Mesenchymal stem cell (in vitro differentiated cells and primary cell): ENCODE data around the gene MN1.
A peak's percentile ranks its signal among the peaks of the same experiment; 100 is the strongest.

ENCODE experiments used
- DNase-seq: peaks from one replicate; pipeline ENCODE4 v3.0.0-alpha.2; 2013
- H2AFZ ChIP-seq: one replicate; pipeline ENCODE4 v1.6.1; 2013; ENCODE audit warnings: low read depth, mild to moderate bottlenecking, control low read depth, inconsistent platforms, low read length, moderate library complexity
- H2AK5ac ChIP-seq: 2 replicates; pipeline ENCODE4 v1.6.1; 2013; ENCODE audit warnings: low read length, moderate library complexity, mild to moderate bottlenecking, inconsistent platforms; ENCODE audit not compliant: severe bottlenecking
- H2BK120ac ChIP-seq: one replicate; pipeline ENCODE4 v1.6.1; 2013; ENCODE audit warnings: low read depth, mild to moderate bottlenecking, inconsistent platforms, low read length, moderate library complexity
- H2BK12ac ChIP-seq, 2 experiments: one replicate each; pipeline ENCODE4 v1.6.1; 2013; ENCODE audit warnings: inconsistent platforms in 2 of 2, low read length in 2 of 2, mild to moderate bottlenecking in 2 of 2, moderate library complexity in 2 of 2, control low read depth in 1 of 2
- H2BK15ac ChIP-seq: one replicate; pipeline ENCODE4 v1.6.1; 2013; ENCODE audit warnings: mild to moderate bottlenecking, low read depth, inconsistent platforms; ENCODE audit not compliant: poor library complexity, severe bottlenecking
- H2BK5ac ChIP-seq: 2 replicates; pipeline ENCODE4 v1.6.1; 2013; ENCODE audit warnings: low read depth, mild to moderate bottlenecking, low read length, control low read depth, inconsistent platforms; ENCODE audit not compliant: poor library complexity, severe bottlenecking
- H3K14ac ChIP-seq, 2 experiments: one replicate each; pipeline ENCODE4 v1.6.1; 2013; ENCODE audit warnings: inconsistent platforms in 2 of 2, low read length in 2 of 2, control low read depth in 1 of 2, mild to moderate bottlenecking in 1 of 2, moderate library complexity in 1 of 2
- H3K18ac ChIP-seq, 2 experiments: one replicate each; pipeline ENCODE4 v1.6.1; 2013; ENCODE audit warnings: inconsistent platforms in 2 of 2, low read length in 2 of 2, control low read depth in 1 of 2, low read depth in 1 of 2, mild to moderate bottlenecking in 1 of 2
- H3K23ac ChIP-seq, 2 experiments: one replicate each; pipeline ENCODE4 v1.6.1; 2013; ENCODE audit warnings: inconsistent platforms in 2 of 2, low read length in 2 of 2, mild to moderate bottlenecking in 2 of 2, moderate library complexity in 2 of 2, control low read depth in 1 of 2
- H3K27ac ChIP-seq: 2 replicates; pipeline ENCODE4 v1.5.1; 2013; ENCODE audit warnings: mild to moderate bottlenecking, moderate library complexity, low read length, control low read depth, inconsistent platforms; ENCODE audit not compliant: poor library complexity, severe bottlenecking
- H3K27me3 ChIP-seq, 2 experiments: 2 replicates each; pipeline versions ENCODE4 v1.6.1 to v1.7.0; 2013; ENCODE audit warnings: low read length in 2 of 2, mild to moderate bottlenecking in 2 of 2, moderate library complexity in 2 of 2, control low read depth in 1 of 2, inconsistent platforms in 1 of 2; ENCODE audit not compliant: control insufficient read depth in 1 of 2, insufficient read depth in 1 of 2
- H3K36me3 ChIP-seq, 2 experiments: 2 replicates each; pipeline versions ENCODE4 v1.6.1 to v1.7.0; 2013; ENCODE audit warnings: low read length in 2 of 2, control low read depth in 1 of 2, inconsistent platforms in 1 of 2, low read depth in 1 of 2, mild to moderate bottlenecking in 1 of 2; ENCODE audit not compliant: insufficient read depth in 2 of 2, control insufficient read depth in 1 of 2
- H3K4ac ChIP-seq, 2 experiments: one replicate each; pipeline ENCODE4 v1.6.1; 2013; ENCODE audit warnings: inconsistent platforms in 2 of 2, low read length in 2 of 2, mild to moderate bottlenecking in 2 of 2, moderate library complexity in 2 of 2, control low read depth in 1 of 2, low read depth in 1 of 2
- H3K4me1 ChIP-seq: 2 replicates; pipeline ENCODE4 v1.6.1; 2013; ENCODE audit warnings: low read depth, low read length, control low read depth; ENCODE audit not compliant: control insufficient read depth, insufficient read depth
- H3K4me2 ChIP-seq: 2 replicates; pipeline ENCODE4 v1.6.1; 2013; ENCODE audit warnings: low read length, mild to moderate bottlenecking, inconsistent platforms; ENCODE audit not compliant: poor library complexity, severe bottlenecking
- H3K4me3 ChIP-seq, 2 experiments: 2 replicates each; pipeline versions ENCODE4 v1.5.1 to v1.7.0; 2013; ENCODE audit warnings: low read length in 2 of 2, mild to moderate bottlenecking in 2 of 2, control low read depth in 1 of 2, low read depth in 1 of 2; ENCODE audit not compliant: insufficient read depth in 1 of 2
- H3K79me1 ChIP-seq: replicated peaks from 2 replicates; pipeline ENCODE4 v1.6.1; 2013; ENCODE audit warnings: mild to moderate bottlenecking, control low read depth, low read length, inconsistent platforms; ENCODE audit not compliant: poor library complexity, severe bottlenecking
- H3K9ac ChIP-seq: 2 replicates; pipeline ENCODE4 v1.7.0; 2013; ENCODE audit warnings: mild to moderate bottlenecking, low read length, moderate library complexity
- H3K9me3 ChIP-seq: 2 replicates; pipeline ENCODE4 v1.7.0; 2013; ENCODE audit warnings: mild to moderate bottlenecking, low read length; ENCODE audit not compliant: control insufficient read depth
- H4K8ac ChIP-seq: one replicate; pipeline ENCODE4 v1.6.1; 2013; ENCODE audit warnings: inconsistent platforms, mild to moderate bottlenecking, low read length, moderate library complexity
- H4K91ac ChIP-seq: one replicate; pipeline ENCODE4 v1.6.1; 2013; ENCODE audit warnings: mild to moderate bottlenecking, low read length, inconsistent platforms
- WGBS: methylation state at CpG from one replicate; pipeline ENCODE4 v1.1.7; 2013; ENCODE audit warnings: mixed read lengths; 5-methylcytosine and 5-hydroxymethylcytosine counted together

MN1 gene

GRCh38 chr22:27801202-27801615 lies 347 bp downstream of the MN1 start:
- Histone ChIP-seq H2AFZ (peak overlapping the region; percentile 67), H3K4me2 (peak overlapping the region; percentile 62), H2AK5ac (no peak overlapping the region), H3K36me3 (peaks cover 0 to 36% of the 10 kb centered on the region in 2 experiments), H3K9ac (peak overlapping the region; percentile 71), H2BK15ac (peak overlapping the region; percentile 90), H2BK120ac (peak overlapping the region; percentile 95), H3K14ac (peak overlapping the region in 1 of 2 experiments; percentile 83), H3K79me1 (peaks cover 10% of the 10 kb centered on the region), H3K27ac (peak overlapping the region; percentile 68), H3K23ac (peak overlapping the region; percentile 82 to 90), H2BK12ac (peak overlapping the region in 1 of 2 experiments; percentile 70), H3K4ac (no peak overlapping the region), H3K18ac (peak overlapping the region; percentile 52 to 84), H3K4me3 (peak overlapping the region; percentile 82 to 86), H4K8ac (peak overlapping the region; percentile 71), H3K9me3 (no peaks in the 10 kb centered on the region), H3K4me1 (peaks cover 46% of the 10 kb centered on the region), H3K27me3 (no peaks in the 10 kb centered on the region), H4K91ac (peak overlapping the region; percentile 57), H2BK5ac (peak overlapping the region; percentile 15)
- WGBS: 0% methylated on average over 31 of the region's 58 CpGs
- peak; percentile 58 for DNase-seq

GRCh38 chr22:27800250-27801201 lies 1.0 kb downstream of the MN1 start:
- peak overlapping the region; percentile 71 for H3K9ac ChIP-seq
- H3K14ac ChIP-seq: peak overlapping the region in 1 of 2 experiments; percentile 49
- peak overlapping the region; percentile 83 for H2BK15ac ChIP-seq
- no peak overlapping the region for H2AFZ ChIP-seq
- peak overlapping the region; percentile 21 for H4K8ac ChIP-seq
- peak overlapping the region in 1 of 2 experiments; percentile 38 for H3K4ac ChIP-seq
- peak overlapping the region; percentile 82 to 86 for H3K4me3 ChIP-seq
- H3K36me3 ChIP-seq: peaks cover 0 to 36% of the 10 kb centered on the region in 2 experiments
- H2AK5ac ChIP-seq: no peak overlapping the region
- H2BK5ac ChIP-seq: peak overlapping the region; percentile 68
- no peaks in the 10 kb centered on the region for H3K27me3 ChIP-seq
- H3K4me2 ChIP-seq: peak overlapping the region; percentile 89
- H2BK120ac ChIP-seq: peak overlapping the region; percentile 95
- peak overlapping the region; percentile 65 to 84 for H3K18ac ChIP-seq
- peaks cover 49% of the 10 kb centered on the region for H3K4me1 ChIP-seq
- H4K91ac ChIP-seq: peak overlapping the region; percentile 57
- peak; percentile 34 for DNase-seq
- peaks cover 10% of the 10 kb centered on the region for H3K79me1 ChIP-seq
- H3K9me3 ChIP-seq: no peaks in the 10 kb centered on the region
- H3K23ac ChIP-seq: peak overlapping the region; percentile 82 to 90
- WGBS: 3% methylated on average over 73 of the region's 82 CpGs
- peak overlapping the region; percentile 73 for H3K27ac ChIP-seq
- H2BK12ac ChIP-seq: peak overlapping the region in 1 of 2 experiments; percentile 51

DNA sequence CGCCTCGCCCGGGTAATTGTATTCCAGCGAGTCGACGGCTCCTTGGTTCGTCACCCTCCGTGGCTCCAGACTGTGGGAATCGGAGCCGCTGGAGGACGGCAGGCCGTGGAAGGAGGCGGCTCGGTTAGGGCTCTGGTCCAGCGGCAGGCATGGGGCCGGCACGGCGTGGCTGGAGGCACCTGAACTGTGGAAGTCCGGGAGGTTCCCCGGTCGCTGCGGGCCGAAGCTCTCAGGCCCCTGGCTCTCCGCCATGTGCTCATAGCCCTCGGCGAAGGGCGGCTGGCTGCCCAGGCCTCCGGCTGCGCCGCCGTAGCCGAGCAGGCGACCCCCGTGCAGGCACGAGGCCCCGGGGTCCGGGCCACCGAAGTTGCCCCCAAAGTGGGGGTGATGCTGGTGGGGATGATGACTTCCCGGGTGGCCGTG lies 1.7 kb downstream of the MN1 start:
- H2BK5ac ChIP-seq: peak overlapping the region; percentile 84
- H3K9ac ChIP-seq: peak overlapping the region; percentile 71
- peaks cover 10% of the 10 kb centered on the region for H3K79me1 ChIP-seq
- DNase-seq: peak; percentile 50
- peak overlapping the region; percentile 65 for H4K8ac ChIP-seq
- H2BK120ac ChIP-seq: no peak overlapping the region
- H3K18ac ChIP-seq: peak overlapping the region; percentile 67 to 73
- H2AFZ ChIP-seq: no peak overlapping the region
- peak overlapping the region in 1 of 2 experiments; percentile 51 for H2BK12ac ChIP-seq
- H3K4me2 ChIP-seq: peak overlapping the region; percentile 89
- H3K4ac ChIP-seq: peak overlapping the region in 1 of 2 experiments; percentile 1
- peak overlapping the region in 1 of 2 experiments; percentile 54 for H3K23ac ChIP-seq
- peak overlapping the region; percentile 63 for H2BK15ac ChIP-seq
- peak overlapping the region; percentile 82 to 86 for H3K4me3 ChIP-seq
- no peak overlapping the region for H2AK5ac ChIP-seq
- peaks cover 0 to 36% of the 10 kb centered on the region in 2 experiments for H3K36me3 ChIP-seq
- H3K4me1 ChIP-seq: peaks cover 47% of the 10 kb centered on the region
- 5% methylated on average over 39 of the region's 40 CpGs for WGBS
- no peak overlapping the region for H3K14ac ChIP-seq
- H3K27me3 ChIP-seq: no peaks in the 10 kb centered on the region
- H3K9me3 ChIP-seq: no peaks in the 10 kb centered on the region
- H3K27ac ChIP-seq: peak overlapping the region; percentile 59
- no peak overlapping the region for H4K91ac ChIP-seq
